ENCODE results near the gene STIM2. TPM values are rescaled to one million over a fixed set of nuclear protein-coding genes. Genes with fewer than 3 reads are reported as not detected.

STIM2 gene
- total and polyA plus RNA-seq, 7 donors: 2.4 to 8.4 (median 4.9) TPM

DNA sequence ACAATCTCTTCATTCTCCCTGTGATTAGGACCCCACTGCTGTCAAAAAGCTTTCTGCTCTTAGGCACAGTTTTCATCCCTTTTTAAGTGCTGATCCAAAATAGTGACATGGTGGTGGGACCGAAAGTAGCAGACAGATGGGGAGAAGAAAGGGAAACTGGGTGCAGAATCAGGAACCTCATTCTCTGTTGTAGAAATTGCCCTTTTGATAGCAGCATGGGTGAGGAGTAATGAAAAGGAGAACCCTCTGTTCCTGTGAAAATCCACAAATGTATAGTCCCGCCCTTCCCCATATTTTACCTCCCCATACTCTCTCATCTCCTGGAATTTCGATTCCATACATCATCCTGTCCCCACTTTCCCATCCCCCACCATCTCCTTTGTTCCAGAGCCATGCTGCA, 126.5 kb downstream of the STIM2 start:
- H3K27ac ChIP-seq: no peak overlapping the region
- 92 to 95% (median 94%) methylated on average over 3 of the region's 3 CpGs for WGBS, 3 donors
- TF ChIP-seq, protein P1, sequence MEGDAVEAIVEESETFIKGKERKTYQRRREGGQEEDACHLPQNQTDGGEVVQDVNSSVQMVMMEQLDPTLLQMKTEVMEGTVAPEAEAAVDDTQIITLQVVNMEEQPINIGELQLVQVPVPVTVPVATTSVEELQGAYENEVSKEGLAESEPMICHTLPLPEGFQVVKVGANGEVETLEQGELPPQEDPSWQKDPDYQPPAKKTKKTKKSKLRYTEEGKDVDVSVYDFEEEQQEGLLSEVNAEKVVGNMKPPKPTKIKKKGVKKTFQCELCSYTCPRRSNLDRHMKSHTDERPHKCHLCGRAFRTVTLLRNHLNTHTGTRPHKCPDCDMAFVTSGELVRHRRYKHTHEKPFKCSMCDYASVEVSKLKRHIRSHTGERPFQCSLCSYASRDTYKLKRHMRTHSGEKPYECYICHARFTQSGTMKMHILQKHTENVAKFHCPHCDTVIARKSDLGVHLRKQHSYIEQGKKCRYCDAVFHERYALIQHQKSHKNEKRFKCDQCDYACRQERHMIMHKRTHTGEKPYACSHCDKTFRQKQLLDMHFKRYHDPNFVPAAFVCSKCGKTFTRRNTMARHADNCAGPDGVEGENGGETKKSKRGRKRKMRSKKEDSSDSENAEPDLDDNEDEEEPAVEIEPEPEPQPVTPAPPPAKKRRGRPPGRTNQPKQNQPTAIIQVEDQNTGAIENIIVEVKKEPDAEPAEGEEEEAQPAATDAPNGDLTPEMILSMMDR (IDR thresholded peaks at IDR 0.05): no peak

GRCh38 chr4:26991057-26991456, 130.4 kb downstream of the STIM2 start:
- 97 to 98% (median 97%) methylated on average over 3 of the region's 3 CpGs for WGBS, 3 donors
- no peak for DNase-seq
- TF ChIP-seq, protein P1 (IDR thresholded peaks at IDR 0.05): no peak
- ATAC-seq: no peak
- intact Hi-C loops (cut with DNase I): no loop called here
- peaks cover 3% of the 10 kb centered on the region for H3K9me3 ChIP-seq
- H3K4me3 ChIP-seq: no peak overlapping the region
- no peak overlapping the region for H3K27ac ChIP-seq
- H3K27me3 ChIP-seq (ENCODE audit: insufficient read depth in 3 of 3, low read length in 2 of 3): no peaks in the 10 kb centered on the region
- H3K4me1 ChIP-seq: peaks cover under 1% of the 10 kb centered on the region
- no peaks in the 10 kb centered on the region for H3K36me3 ChIP-seq (ENCODE audit: insufficient read depth in 1 of 2, low read depth in 1 of 2)

More for the DNA sequence above, 126.5 kb downstream of the STIM2 start:
- H3K9me3 ChIP-seq: peaks cover 3% of the 10 kb centered on the region
- H3K36me3 ChIP-seq (ENCODE audit: insufficient read depth in 1 of 2, low read depth in 1 of 2): no peaks in the 10 kb centered on the region
- no peak overlapping the region for H3K4me3 ChIP-seq
- DNase-seq (no peak), ATAC-seq (no peak)
- H3K4me1 ChIP-seq: peaks cover 16% of the 10 kb centered on the region
- intact Hi-C loops (cut with DNase I): loop anchor here in 1 of 2 donors (10.0 kb wide), 1 partner anchor 122 kb away; the partner anchor contains the start of gene STIM2
- H3K27me3 ChIP-seq (ENCODE audit: insufficient read depth in 3 of 3, low read length in 2 of 3): no peaks in the 10 kb centered on the region

DNA sequence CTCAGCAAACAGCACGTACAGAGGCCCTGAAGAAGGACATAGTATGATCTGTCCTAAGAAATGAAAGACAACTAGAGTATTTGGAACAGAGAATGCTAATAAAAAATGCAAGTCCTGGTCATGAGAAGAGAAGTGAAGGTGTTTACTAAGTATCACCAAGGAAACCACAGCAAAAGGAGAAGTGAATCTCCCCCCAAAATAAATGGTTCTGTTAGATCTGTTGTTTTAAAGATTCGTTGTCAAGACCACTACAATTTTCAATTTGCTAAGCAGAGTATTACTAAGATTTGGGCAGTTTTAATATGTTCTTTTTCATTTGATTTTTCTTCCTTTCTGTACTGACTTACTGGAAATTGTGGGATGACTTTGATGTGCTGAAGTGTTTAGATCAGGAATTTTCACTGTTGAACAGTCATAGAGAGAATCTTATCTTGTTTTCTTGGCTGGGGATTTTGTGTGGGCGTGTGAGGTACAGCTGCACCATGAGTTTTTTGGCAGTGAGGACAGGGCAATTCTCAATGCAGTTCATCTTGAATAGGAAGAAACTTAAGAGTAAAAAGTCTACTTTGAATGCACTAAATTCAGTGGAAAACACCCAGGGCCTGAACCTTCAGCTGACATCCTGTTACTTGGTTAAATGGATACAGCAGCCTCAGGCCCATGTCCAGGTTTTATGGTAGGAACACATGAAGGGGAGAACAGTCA, 132.2 kb downstream of the STIM2 start:
- H3K36me3 ChIP-seq (ENCODE audit: insufficient read depth in 1 of 2, low read depth in 1 of 2): no peaks in the 10 kb centered on the region
- no peaks in the 10 kb centered on the region for H3K4me1 ChIP-seq
- DNase-seq: no peak
- intact Hi-C loops (cut with DNase I): no loop called here
- H3K4me3 ChIP-seq: no peak overlapping the region
- peaks cover 3% of the 10 kb centered on the region for H3K9me3 ChIP-seq
- H3K27me3 ChIP-seq (ENCODE audit: insufficient read depth in 3 of 3, low read length in 2 of 3): no peaks in the 10 kb centered on the region
- no peak for ATAC-seq
- WGBS, 3 donors: 43 to 59% (median 49%) methylated on average over 3 of the region's 3 CpGs
- TF ChIP-seq, protein P1 (IDR thresholded peaks at IDR 0.05): no peak
- no peak overlapping the region for H3K27ac ChIP-seq

DNA sequence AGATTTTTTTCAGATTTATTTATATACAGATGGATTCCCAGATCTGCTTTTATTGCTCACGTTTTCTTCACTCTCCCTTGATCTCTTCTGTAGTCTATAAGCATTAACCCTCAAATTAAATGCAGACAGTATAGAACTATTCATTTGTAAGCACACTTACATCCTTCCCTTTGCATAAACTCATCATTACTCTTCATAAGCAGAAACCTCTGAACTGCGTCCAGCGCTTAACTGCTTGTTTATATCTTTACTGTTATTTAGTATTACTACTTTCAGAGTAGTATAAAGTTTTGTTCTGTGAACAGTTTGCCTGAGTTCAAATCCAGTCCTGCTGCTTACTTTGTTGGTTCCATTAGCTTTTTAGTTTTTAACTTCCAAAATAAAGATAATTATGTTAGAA, 132.9 kb downstream of the STIM2 start:
- H3K4me3 ChIP-seq: no peak overlapping the region
- no peaks in the 10 kb centered on the region for H3K4me1 ChIP-seq
- no peaks in the 10 kb centered on the region for H3K27me3 ChIP-seq (ENCODE audit: insufficient read depth in 3 of 3, low read length in 2 of 3)
- 63 to 74% (median 65%) methylated on average over 3 of the region's 3 CpGs for WGBS, 3 donors
- TF ChIP-seq, protein P1 (IDR thresholded peaks at IDR 0.05): no peak
- peaks cover 3% of the 10 kb centered on the region for H3K9me3 ChIP-seq
- intact Hi-C loops (cut with DNase I): no loop called here
- no peaks in the 10 kb centered on the region for H3K36me3 ChIP-seq (ENCODE audit: insufficient read depth in 1 of 2, low read depth in 1 of 2)
- no peak for DNase-seq
- H3K27ac ChIP-seq: no peak overlapping the region
- no peak for ATAC-seq

GRCh38 chr4:26993967-26994366, 133.3 kb downstream of the STIM2 start:
- WGBS, 3 donors: 87 to 94% (median 89%) methylated on average over 3 of the region's 3 CpGs
- ATAC-seq: no peak
- Histone ChIP-seq H3K27me3 (ENCODE audit: insufficient read depth in 3 of 3, low read length in 2 of 3) (no peaks in the 10 kb centered on the region), H3K4me3 (no peak overlapping the region), H3K9me3 (peaks cover 3% of the 10 kb centered on the region), H3K36me3 (ENCODE audit: insufficient read depth in 1 of 2, low read depth in 1 of 2) (no peaks in the 10 kb centered on the region), H3K4me1 (no peaks in the 10 kb centered on the region), H3K27ac (no peak overlapping the region)
- no peak for DNase-seq
- TF ChIP-seq, protein P1 (IDR thresholded peaks at IDR 0.05): no peak
- intact Hi-C loops (cut with DNase I): no loop called here

Data from psoas muscle (tissue), 8 donors.